GM23248 (cell line): ENCODE data around the gene HECTD4. TPM values are rescaled to one million over a fixed set of nuclear protein-coding genes. Genes with fewer than 3 reads are reported as not detected.
"Not testable (repeated sequence)": the region's sequence is repeated elsewhere in the genome, so short reads cannot be mapped to it uniquely, and the experiment has no call there.

Source experiments
- DNase-seq: peaks from one replicate; pipeline ENCODE4 v3.0.0-alpha.2; 2015
- H2AFZ ChIP-seq: fragments of 200-600 bp; sonication (generic); 2 replicates; pipeline ENCODE4 v1.6.1; 2016; ENCODE audit warnings: antibody characterized with exemption
- H3F3A ChIP-seq: fragments of 200-600 bp; sonication (generic); 2 replicates; pipeline ENCODE4 v1.6.1; 2016; ENCODE audit warnings: mild to moderate bottlenecking, antibody characterized with exemption, mixed run types; ENCODE audit not compliant: insufficient read depth
- H3K27ac ChIP-seq: fragments of 200-600 bp; sonication (generic); 2 replicates; pipeline ENCODE4 v1.5.1; 2016; ENCODE audit warnings: mild to moderate bottlenecking
- H3K27me3 ChIP-seq: fragments of 200-600 bp; sonication (generic); replicated peaks from 2 replicates; pipeline ENCODE4 v1.6.1; 2016; ENCODE audit warnings: mild to moderate bottlenecking; ENCODE audit not compliant: insufficient read depth
- H3K36me3 ChIP-seq: fragments of 200-600 bp; sonication (generic); 2 replicates; pipeline ENCODE4 v1.6.1; 2016; ENCODE audit warnings: low read depth, mild to moderate bottlenecking
- H3K4me1 ChIP-seq: fragments of 200-600 bp; sonication (generic); 2 replicates; pipeline ENCODE4 v1.6.1; 2016; ENCODE audit warnings: mild to moderate bottlenecking; ENCODE audit not compliant: insufficient read depth
- H3K4me2 ChIP-seq: fragments of 200-600 bp; sonication (generic); one replicate; pipeline ENCODE4 v1.6.1; 2016; ENCODE audit warnings: mild to moderate bottlenecking; ENCODE audit not compliant: unreplicated experiment
- H3K4me3 ChIP-seq: fragments of 200-600 bp; sonication (generic); 2 replicates; pipeline ENCODE4 v1.5.1; 2016; ENCODE audit warnings: mild to moderate bottlenecking
- H3K79me2 ChIP-seq: fragments of 200-600 bp; sonication (generic); 2 replicates; pipeline ENCODE4 v1.6.1; 2016; ENCODE audit warnings: mild to moderate bottlenecking; ENCODE audit not compliant: insufficient read depth
- H3K9ac ChIP-seq: fragments of 200-600 bp; sonication (generic); 2 replicates; pipeline ENCODE4 v1.6.1; 2016; ENCODE audit warnings: mild to moderate bottlenecking
- H3K9me2 ChIP-seq: fragments of 200-600 bp; sonication (generic); 2 replicates; pipeline ENCODE4 v1.6.1; 2016; ENCODE audit warnings: mixed run types, mild to moderate bottlenecking, moderate library complexity; ENCODE audit not compliant: insufficient read depth
- H3K9me3 ChIP-seq: fragments of 200-600 bp; sonication (generic); one replicate; pipeline ENCODE4 v1.6.1; 2017; ENCODE audit warnings: low read depth
- H4K20me1 ChIP-seq: fragments of 200-600 bp; sonication (generic); 2 replicates; pipeline ENCODE4 v1.6.0; 2016; ENCODE audit not compliant: insufficient read depth
- EZH2 ChIP-seq: fragments of 200-600 bp; sonication (generic); IDR thresholded peaks from 2 replicates; pipeline ENCODE4 v1.6.1; 2018; ENCODE audit warnings: antibody characterized with exemption, mild to moderate bottlenecking; ENCODE audit not compliant: insufficient read depth, poor library complexity, severe bottlenecking
- EZH2phosphoT487 ChIP-seq: fragments of 200-600 bp; sonication (generic); IDR thresholded peaks from 2 replicates; pipeline ENCODE4 v1.6.1; 2018; ENCODE audit warnings: antibody characterized with exemption, moderate library complexity, mild to moderate bottlenecking, low read depth; ENCODE audit not compliant: insufficient read depth
- WGBS, 2 experiments: methylation state at CpG; one replicate each; pipeline ENCODE4 v1.1.6; 2015 to 2017; ENCODE audit warnings: low lambda C conversion rate in 2 of 2, low coverage in 1 of 2; ENCODE audit errors: missing lambda C conversion rate in 2 of 2; 5-methylcytosine and 5-hydroxymethylcytosine counted together
- in situ Hi-C: fragments of 300-500 bp; cut with MboI; formaldehyde crosslinking; loops from 2 replicates; pipeline ENCODE4 v1.15.0; 2020
- polyA plus RNA-seq: library from polyadenylated mRNA; unstranded; fragments of >200 nt; fragmentation: Nextera tagmentation; extraction: Ambion mirVana; gene quantifications from 2 replicates; pipeline ENCODE4 v1.2.1, GENCODE V29; 2016
- total RNA-seq: library from RNA; depleted of rRNA; stranded (reverse); fragments of >200 nt; shearing (Covaris generic); gene quantifications from 2 replicates; pipeline ENCODE4 v1.2.3, GENCODE V29; 2014

The HECTD4 gene
- total and polyA plus RNA-seq, 2 experiments from 2014 or later, result 7.5 to 8.9 TPM

- 78 to 80% methylated on average over 4 of the region's 4 CpGs for WGBS, 2 experiments
- no peaks in the 10 kb centered on the region for H3K4me1 ChIP-seq
- no peaks in the 10 kb centered on the region for H3K9me3 ChIP-seq
- no peaks in the 10 kb centered on the region for H3K9me2 ChIP-seq
- H3F3A ChIP-seq, result no peaks in the 10 kb centered on the region
- in situ Hi-C loops, result no loop called here
- H3K4me2 ChIP-seq, result no peak overlapping the region
- H4K20me1 ChIP-seq, result no peaks in the 10 kb centered on the region
- DNase-seq, result no peak
- H3K9ac ChIP-seq, result no peak overlapping the region
- H3K27ac ChIP-seq, result no peak overlapping the region
- no peak overlapping the region for H3K4me3 ChIP-seq
- no peak overlapping the region for H2AFZ ChIP-seq
- no peaks in the 10 kb centered on the region for H3K79me2 ChIP-seq
- H3K36me3 ChIP-seq, result peaks cover 49% of the 10 kb centered on the region
- no peak for TF ChIP-seq EZH2phosphoT487
- no peak for TF ChIP-seq EZH2
- H3K27me3 ChIP-seq, result no peaks in the 10 kb centered on the region
Observed at GRCh38 chr12:112230136-112230535, 152.1 kb downstream of the HECTD4 start.

GRCh38 chr12:112226768-112227167 lies 155.5 kb downstream of the HECTD4 start:
- in situ Hi-C loops, result no loop called here
- no peaks in the 10 kb centered on the region for H3K4me1 ChIP-seq
- H3K9me2 ChIP-seq, result no peaks in the 10 kb centered on the region
- H3K27me3 ChIP-seq, result no peaks in the 10 kb centered on the region
- no peaks in the 10 kb centered on the region for H4K20me1 ChIP-seq
- 95 to 96% methylated on average over 3 of the region's 3 CpGs for WGBS, 2 experiments
- no peak overlapping the region for H3K4me3 ChIP-seq
- DNase-seq, result no peak
- no peaks in the 10 kb centered on the region for H3K9me3 ChIP-seq
- H3F3A ChIP-seq, result no peaks in the 10 kb centered on the region
- no peak for TF ChIP-seq EZH2phosphoT487
- TF ChIP-seq EZH2, result no peak
- H3K27ac ChIP-seq, result no peak overlapping the region
- H3K36me3 ChIP-seq, result peaks cover 29% of the 10 kb centered on the region
- no peak overlapping the region for H3K4me2 ChIP-seq
- no peak overlapping the region for H2AFZ ChIP-seq
- no peaks in the 10 kb centered on the region for H3K79me2 ChIP-seq
- no peak overlapping the region for H3K9ac ChIP-seq

- H3F3A ChIP-seq, H3K9me2 ChIP-seq, H3K27ac ChIP-seq, H3K4me3 ChIP-seq, H3K27me3 ChIP-seq, H3K9ac ChIP-seq, H2AFZ ChIP-seq, H4K20me1 ChIP-seq, in situ Hi-C loops, H3K36me3 ChIP-seq, H3K79me2 ChIP-seq, H3K9me3 ChIP-seq, H3K4me2 ChIP-seq, DNase-seq: not testable (repeated sequence)
- WGBS, 2 experiments, result 96 to 97% methylated on average over 7 of the region's 7 CpGs
- H3K4me1 ChIP-seq, result peaks cover 12% of the 10 kb centered on the region
Observed at GRCh38 chr12:112220628-112221027, 161.6 kb downstream of the HECTD4 start.

- no peaks in the 10 kb centered on the region for H3K79me2 ChIP-seq
- H4K20me1 ChIP-seq, result no peaks in the 10 kb centered on the region
- no peak overlapping the region for H3K27ac ChIP-seq
- H3F3A ChIP-seq, result 0 out of 2 replicates have a peak, but pooled peaks cover 6% of the 10 kb centered on the region
- WGBS, 2 experiments, result 75 to 80% methylated on average over 11 of the region's 11 CpGs
- H3K27me3 ChIP-seq, result no peaks in the 10 kb centered on the region
- peaks cover 12% of the 10 kb centered on the region for H3K4me1 ChIP-seq
- H3K9me2 ChIP-seq, result no peaks in the 10 kb centered on the region
- no peak overlapping the region for H3K9ac ChIP-seq
- no peak overlapping the region for H2AFZ ChIP-seq
- TF ChIP-seq EZH2phosphoT487 (no peak), EZH2 (no peak)
- H3K36me3 ChIP-seq, result 0 out of 2 replicates have a peak, but pooled peaks cover 5% of the 10 kb centered on the region
- in situ Hi-C loops, result loop anchor here (10.0 kb wide), 1 partner anchor 166 kb away; the partner anchor contains the start of gene HECTD4
- H3K4me3 ChIP-seq, result no peak overlapping the region
- DNase-seq, result peak; percentile 30
- H3K9me3 ChIP-seq, result no peaks in the 10 kb centered on the region
- H3K4me2 ChIP-seq, result no peak overlapping the region
Observed at GRCh38 chr12:112219195-112219594, 163.0 kb downstream of the HECTD4 start.

- in situ Hi-C loops, result loop anchor here (10.0 kb wide), 1 partner anchor 167 kb away; the partner anchor contains the start of gene HECTD4
- peak; percentile 58 for DNase-seq
- WGBS, 2 experiments, result 25 to 31% methylated on average over 3 of the region's 3 CpGs
Observed at GRCh38 chr12:112218150-112218549, 164.1 kb downstream of the HECTD4 start.

More at GRCh38 chr12:112218150-112218549, 164.1 kb downstream of the HECTD4 start:
- peaks cover 12% of the 10 kb centered on the region for H3K4me1 ChIP-seq
- no peaks in the 10 kb centered on the region for H4K20me1 ChIP-seq
- H3K79me2 ChIP-seq, result no peaks in the 10 kb centered on the region
- TF ChIP-seq EZH2 (no peak), EZH2phosphoT487 (no peak)
- no peak overlapping the region for H3K4me3 ChIP-seq
- H3K36me3 ChIP-seq, result 0 out of 2 replicates have a peak, but pooled peaks cover 5% of the 10 kb centered on the region
- peak overlapping the region; percentile 47 for H3K4me2 ChIP-seq
- no peak overlapping the region for H3K9ac ChIP-seq
- H3F3A ChIP-seq, result 0 out of 2 replicates have a peak, but pooled peaks cover 6% of the 10 kb centered on the region
- H3K27ac ChIP-seq, result peak overlapping the region; percentile 22; the same call in 1 of the 2 replicates
- H3K27me3 ChIP-seq, result no peaks in the 10 kb centered on the region
- H2AFZ ChIP-seq, result no peak overlapping the region
- no peaks in the 10 kb centered on the region for H3K9me3 ChIP-seq
- H3K9me2 ChIP-seq, result no peaks in the 10 kb centered on the region
